Measurements from ENCODE around the gene SYNGR1.
A peak's percentile ranks its signal among the peaks of the same experiment; 100 is the strongest.
"Not testable (repeated sequence)": the region's sequence is repeated elsewhere in the genome, so short reads cannot be mapped to it uniquely, and the experiment has no call there.

Gene SYNGR1

GRCh38 chr22:39352306-39352891 lies 2.6 kb downstream of the SYNGR1 start:
- Histone ChIP-seq H3K27me3 (ENCODE audit: low read depth, low read length) (no peaks in the 10 kb centered on the region), H3K9me3 (ENCODE audit: insufficient read depth, low read length) (no peaks in the 10 kb centered on the region), H3K79me2 (ENCODE audit: low read length) (peaks cover 30% of the 10 kb centered on the region), H3K4me2 (ENCODE audit: low read length) (peak overlapping the region; percentile 93), H2AFZ (ENCODE audit: low read depth, low read length) (no peak overlapping the region), H3K4me3 (ENCODE audit: low read length) (no peak overlapping the region), H3K36me3 (replicated peaks; ENCODE audit: low read depth, low read length) (no peaks in the 10 kb centered on the region), H3K27ac (ENCODE audit: low read length) (peak overlapping the region; percentile 66; the same call in 1 of the 2 replicates), H3K4me1 (ENCODE audit: low read length) (peaks cover 27% of the 10 kb centered on the region), H3K9ac (ENCODE audit: low read length) (no peak overlapping the region), H4K20me1 (ENCODE audit: insufficient read depth, low read length) (peaks cover 16% of the 10 kb centered on the region; the same call in 1 of the 2 replicates)
- no peak for TF ChIP-seq CTCF (IDR thresholded peaks at IDR 0.05; ENCODE audit: low read depth, low read length)

GRCh38 chr22:39353346-39353745 lies 3.6 kb downstream of the SYNGR1 start:
- Histone ChIP-seq H3K36me3 (replicated peaks; ENCODE audit: low read depth, low read length) (no peaks in the 10 kb centered on the region), H3K4me2 (ENCODE audit: low read length) (no peak overlapping the region), H3K9ac (ENCODE audit: low read length) (no peak overlapping the region)

GRCh38 chr22:39355080-39355479 lies 5.3 kb downstream of the SYNGR1 start:
- Histone ChIP-seq H2AFZ (ENCODE audit: low read depth, low read length) (no peak overlapping the region), H3K79me2 (ENCODE audit: low read length) (peaks cover 30% of the 10 kb centered on the region), H3K4me1 (ENCODE audit: low read length) (peaks cover 19% of the 10 kb centered on the region), H3K27ac (ENCODE audit: low read length) (no peak overlapping the region), H3K4me3 (ENCODE audit: low read length) (no peak overlapping the region), H3K27me3 (ENCODE audit: low read depth, low read length) (no peaks in the 10 kb centered on the region), H3K9me3 (ENCODE audit: insufficient read depth, low read length) (no peaks in the 10 kb centered on the region), H3K9ac (ENCODE audit: low read length) (no peak overlapping the region), H3K4me2 (ENCODE audit: low read length) (no peak overlapping the region), H4K20me1 (ENCODE audit: insufficient read depth, low read length) (peaks cover 16% of the 10 kb centered on the region; the same call in 1 of the 2 replicates), H3K36me3 (replicated peaks; ENCODE audit: low read depth, low read length) (peaks cover 3% of the 10 kb centered on the region)
- TF ChIP-seq CTCF (IDR thresholded peaks at IDR 0.05; ENCODE audit: low read depth, low read length) = no peak
- TF ChIP-seq EZH2phosphoT487 (IDR thresholded peaks at IDR 0.05; ENCODE audit: low read depth) = no peak

More at GRCh38 chr22:39353346-39353745, 3.6 kb downstream of the SYNGR1 start:
- Histone ChIP-seq H3K27me3 (ENCODE audit: low read depth, low read length) (no peaks in the 10 kb centered on the region), H4K20me1 (ENCODE audit: insufficient read depth, low read length) (peaks cover 16% of the 10 kb centered on the region; the same call in 1 of the 2 replicates), H3K9me3 (ENCODE audit: insufficient read depth, low read length) (no peaks in the 10 kb centered on the region), H3K4me1 (ENCODE audit: low read length) (peaks cover 27% of the 10 kb centered on the region), H2AFZ (ENCODE audit: low read depth, low read length) (no peak overlapping the region), H3K27ac (ENCODE audit: low read length) (no peak overlapping the region), H3K4me3 (ENCODE audit: low read length) (no peak overlapping the region), H3K79me2 (ENCODE audit: low read length) (peaks cover 30% of the 10 kb centered on the region)
- TF ChIP-seq EZH2phosphoT487 (IDR thresholded peaks at IDR 0.05; ENCODE audit: low read depth) = no peak
- no peak for TF ChIP-seq CTCF (IDR thresholded peaks at IDR 0.05; ENCODE audit: low read depth, low read length)

- not testable (repeated sequence) for H3K9ac ChIP-seq (ENCODE audit: low read length); H3K27ac ChIP-seq (ENCODE audit: low read length); H3K4me2 ChIP-seq (ENCODE audit: low read length); H2AFZ ChIP-seq (ENCODE audit: low read depth, low read length); H3K9me3 ChIP-seq (ENCODE audit: insufficient read depth, low read length); H3K36me3 ChIP-seq (replicated peaks; ENCODE audit: low read depth, low read length); H3K4me3 ChIP-seq (ENCODE audit: low read length); H3K27me3 ChIP-seq (ENCODE audit: low read depth, low read length)
- peaks cover 16% of the 10 kb centered on the region; the same call in 1 of the 2 replicates for H4K20me1 ChIP-seq (ENCODE audit: insufficient read depth, low read length)
- peaks cover 23% of the 10 kb centered on the region for H3K79me2 ChIP-seq (ENCODE audit: low read length)
- peaks cover 15% of the 10 kb centered on the region for H3K4me1 ChIP-seq (ENCODE audit: low read length)
These were observed 6.0 kb downstream of the SYNGR1 start for GRCh38 chr22:39355805-39356204.

Measured in OCI-LY3 (cell line).